Measurements from ENCODE around the gene NUTM2F. TPM values are rescaled to one million over a fixed set of nuclear protein-coding genes. Genes with fewer than 3 reads are reported as not detected.
"Not testable (repeated sequence)": the region's sequence is repeated elsewhere in the genome, so short reads cannot be mapped to it uniquely, and the experiment has no call there.

Gene NUTM2F
- polyA plus RNA-seq (ENCODE audit: insufficient read length) = not detected

- DNase-seq (ENCODE audit: low read depth) = not testable (repeated sequence)
Observed at GRCh38 chr9:94328544-94328943, at the start of gene NUTM2F. NUTM2F (minus strand) TSS chr9:94328644; CDS start chr9:94328623, 21 bp downstream.

- DNase-seq (ENCODE audit: low read depth) = not testable (repeated sequence)
Observed at GRCh38 chr9:94375197-94375596, 46.8 kb upstream of the NUTM2F start.

- peak; percentile 57 for DNase-seq (ENCODE audit: low read depth)
Observed at GRCh38 chr9:94374176-94375056, 46.0 kb upstream of the NUTM2F start.

- not testable (repeated sequence) for DNase-seq (ENCODE audit: low read depth)
Observed at GRCh38 chr9:94373779-94374175, 45.3 kb upstream of the NUTM2F start.

- not testable (repeated sequence) for DNase-seq (ENCODE audit: low read depth)
Observed at GRCh38 chr9:94370266-94370665, 41.8 kb upstream of the NUTM2F start.

GRCh38 chr9:94364093-94364614 lies 35.7 kb upstream of the NUTM2F start:
- DNase-seq (ENCODE audit: low read depth) = not testable (repeated sequence)

- DNase-seq (ENCODE audit: low read depth) = not testable (repeated sequence)
Observed at GRCh38 chr9:94357158-94357557, 28.7 kb upstream of the NUTM2F start.

GRCh38 chr9:94351901-94352723 lies 23.7 kb upstream of the NUTM2F start:
- not testable (repeated sequence) for DNase-seq (ENCODE audit: low read depth)

- DNase-seq (ENCODE audit: low read depth) = not testable (repeated sequence)
Observed at GRCh38 chr9:94348754-94349153, 20.3 kb upstream of the NUTM2F start.

- DNase-seq (ENCODE audit: low read depth) = not testable (repeated sequence)
Observed at GRCh38 chr9:94347451-94347850, 19.0 kb upstream of the NUTM2F start.

GRCh38 chr9:94341703-94342102 lies 13.3 kb upstream of the NUTM2F start:
- not testable (repeated sequence) for DNase-seq (ENCODE audit: low read depth)

- DNase-seq (ENCODE audit: low read depth) = not testable (repeated sequence)
Observed at GRCh38 chr9:94340750-94341149, 12.3 kb upstream of the NUTM2F start.

- DNase-seq (ENCODE audit: low read depth) = not testable (repeated sequence)
Observed at GRCh38 chr9:94339657-94340056, 11.2 kb upstream of the NUTM2F start.

- not testable (repeated sequence) for DNase-seq (ENCODE audit: low read depth)
Observed at GRCh38 chr9:94338723-94339122, 10.3 kb upstream of the NUTM2F start.

GRCh38 chr9:94336445-94336844 lies 8.0 kb upstream of the NUTM2F start:
- not testable (repeated sequence) for DNase-seq (ENCODE audit: low read depth)

GRCh38 chr9:94325583-94325982 lies 2.9 kb downstream of the NUTM2F start:
- DNase-seq (ENCODE audit: low read depth) = not testable (repeated sequence)

- not testable (repeated sequence) for DNase-seq (ENCODE audit: low read depth)
Observed at GRCh38 chr9:94323153-94323798, 5.2 kb downstream of the NUTM2F start.

GRCh38 chr9:94322342-94322940 lies 6.0 kb downstream of the NUTM2F start:
- not testable (repeated sequence) for DNase-seq (ENCODE audit: low read depth)

- not testable (repeated sequence) for DNase-seq (ENCODE audit: low read depth)
Observed at GRCh38 chr9:94317949-94318657, 10.3 kb downstream of the NUTM2F start.

GRCh38 chr9:94316236-94316635 lies 12.2 kb downstream of the NUTM2F start:
- not testable (repeated sequence) for DNase-seq (ENCODE audit: low read depth)
